ENCODE data around the gene FPR3.

The FPR3 gene

DNA sequence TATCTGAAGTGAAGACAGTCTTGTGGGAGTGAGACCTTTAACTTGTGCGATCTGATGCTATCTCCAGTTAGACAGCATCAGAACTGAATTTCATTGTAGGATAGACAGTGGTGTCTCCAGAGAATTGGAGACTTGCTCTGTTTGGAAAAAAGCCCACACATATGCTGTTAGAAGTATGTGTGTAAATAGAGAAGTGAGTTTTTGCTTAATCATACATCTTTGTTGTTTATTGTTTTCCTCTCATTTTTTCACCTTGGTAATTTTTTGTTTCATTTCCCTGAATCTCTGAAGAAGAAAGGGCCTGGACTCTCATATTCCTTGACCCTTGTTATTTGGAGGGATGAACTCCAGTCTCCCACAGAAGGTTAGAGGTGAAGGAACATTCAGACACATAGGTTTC lies 21.8 kb downstream of the FPR3 start:
- no peak for TF ChIP-seq CTCF (conservative IDR thresholded peaks at IDR 0.05; ENCODE audit: low read depth, low read length)
- no peak overlapping the region for H3K4me3 ChIP-seq (ENCODE audit: low read length)
- DNase-seq (ENCODE audit: low read depth), result no peak

- no peak for TF ChIP-seq CTCF (conservative IDR thresholded peaks at IDR 0.05; ENCODE audit: low read depth, low read length)
- no peak for DNase-seq (ENCODE audit: low read depth)
- H3K4me3 ChIP-seq (ENCODE audit: low read length), result no peak overlapping the region
Measured at GRCh38 chr19:51820011-51820410, 25.1 kb downstream of the FPR3 start.

GRCh38 chr19:51820831-51821446 lies 26.0 kb downstream of the FPR3 start:
- DNase-seq (ENCODE audit: low read depth), result no peak
- TF ChIP-seq CTCF (conservative IDR thresholded peaks at IDR 0.05; ENCODE audit: low read depth, low read length), result no peak
- H3K4me3 ChIP-seq (ENCODE audit: low read length), result no peak overlapping the region

GRCh38 chr19:51821456-51821855 lies 26.5 kb downstream of the FPR3 start:
- no peak for TF ChIP-seq CTCF (conservative IDR thresholded peaks at IDR 0.05; ENCODE audit: low read depth, low read length)
- no peak for DNase-seq (ENCODE audit: low read depth)
- no peak overlapping the region for H3K4me3 ChIP-seq (ENCODE audit: low read length)

DNA sequence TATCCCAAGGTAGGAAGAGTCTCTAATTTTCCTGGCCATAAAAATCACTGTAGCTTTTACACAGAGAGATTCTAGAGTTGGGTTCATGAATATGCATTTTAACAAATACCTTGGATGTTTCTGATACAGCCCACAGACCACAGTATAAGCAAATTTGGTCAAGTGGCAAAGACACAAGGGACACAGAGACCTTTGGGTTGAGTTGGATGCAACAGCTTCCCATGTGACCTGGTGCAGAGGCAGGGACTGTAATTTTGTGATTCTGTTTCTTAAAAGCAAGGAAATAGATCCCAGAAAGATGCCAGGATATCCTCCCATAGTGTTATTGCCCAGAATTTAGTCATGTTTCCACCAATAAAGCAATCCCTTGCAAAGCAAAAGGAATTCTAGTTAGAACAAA lies 27.0 kb downstream of the FPR3 start:
- H3K4me3 ChIP-seq (ENCODE audit: low read length), result no peak overlapping the region
- TF ChIP-seq CTCF (conservative IDR thresholded peaks at IDR 0.05; ENCODE audit: low read depth, low read length), result no peak
- DNase-seq (ENCODE audit: low read depth), result no peak

DNA sequence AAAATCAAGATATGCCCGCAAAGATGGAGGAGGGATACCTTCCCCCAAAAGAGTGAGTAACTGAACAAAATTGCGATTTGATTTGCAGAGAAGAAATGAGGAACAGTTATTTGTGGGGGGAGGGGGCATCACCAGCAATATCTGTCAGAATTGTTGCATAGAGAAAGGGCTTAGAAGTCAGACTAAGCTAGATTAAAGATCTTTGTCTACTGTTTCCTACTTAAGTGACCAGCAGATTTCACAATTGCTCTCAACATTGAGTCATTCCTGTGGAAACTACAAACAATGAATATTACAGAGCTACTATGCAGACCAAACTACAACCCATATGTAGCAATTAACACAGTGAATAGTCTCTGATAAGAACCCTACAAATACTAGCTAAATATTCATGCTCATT lies 27.4 kb downstream of the FPR3 start:
- no peak overlapping the region for H3K4me3 ChIP-seq (ENCODE audit: low read length)
- DNase-seq (ENCODE audit: low read depth), result no peak
- no peak for TF ChIP-seq CTCF (conservative IDR thresholded peaks at IDR 0.05; ENCODE audit: low read depth, low read length)

GRCh38 chr19:51822946-51823345 lies 28.0 kb downstream of the FPR3 start:
- TF ChIP-seq CTCF (conservative IDR thresholded peaks at IDR 0.05; ENCODE audit: low read depth, low read length), result no peak
- no peak overlapping the region for H3K4me3 ChIP-seq (ENCODE audit: low read length)
- no peak for DNase-seq (ENCODE audit: low read depth)
